ENCODE measurements around the gene SPI1.

SPI1 gene

GRCh38 chr11:47378010-47378835 is at the start of gene SPI1:
Gene SPI1, minus strand, starts transcription at chr11:47378547. Its CDS starts 194 bp downstream, at chr11:47378353.
- DNase-seq, result peak; percentile 46
- Mint-ChIP-seq H3K4me1 (peaks cover 31% of the 10 kb centered on the region), H3K27me3 (ENCODE audit: low read depth, poor library complexity) (peaks cover 6% of the 10 kb centered on the region), H3K36me3 (ENCODE audit: low read depth) (no peaks in the 10 kb centered on the region), H3K4me3 (no peak within 1 kb of the TSS), H3K27ac (peak within 1 kb of the TSS; percentile 57), H3K9me3 (peaks cover under 1% of the 10 kb centered on the region)
- no peak for TF ChIP-seq CTCF (IDR thresholded peaks at IDR 0.05)

- peak; percentile 99 for DNase-seq
- Mint-ChIP-seq H3K4me1 (peaks cover 25% of the 10 kb centered on the region), H3K27me3 (ENCODE audit: low read depth, poor library complexity) (no peaks in the 10 kb centered on the region), H3K4me3 (peak within 1 kb of the TSS; percentile 100), H3K27ac (peak within 1 kb of the TSS; percentile 100), H3K9me3 (no peaks in the 10 kb centered on the region), H3K36me3 (ENCODE audit: low read depth) (peaks cover 40% of the 10 kb centered on the region)
- no peak for TF ChIP-seq CTCF (IDR thresholded peaks at IDR 0.05)
These were observed 48.0 kb upstream of the SPI1 start, which contains the start of gene PSMC3 for GRCh38 chr11:47426062-47426956. Gene PSMC3, minus strand, starts transcription at chr11:47426439. Its CDS starts 160 bp downstream, at chr11:47426279.

- Mint-ChIP-seq H3K4me1 (peaks cover 24% of the 10 kb centered on the region), H3K36me3 (ENCODE audit: low read depth) (peaks cover 44% of the 10 kb centered on the region), H3K9me3 (no peaks in the 10 kb centered on the region), H3K27me3 (ENCODE audit: low read depth, poor library complexity) (no peaks in the 10 kb centered on the region), H3K4me3 (peak overlapping the region; percentile 100), H3K27ac (peak overlapping the region; percentile 100)
- DNase-seq, result no peak
- no peak for TF ChIP-seq CTCF (IDR thresholded peaks at IDR 0.05)
These were observed 47.3 kb upstream of the SPI1 start for GRCh38 chr11:47425611-47426010.

GRCh38 chr11:47418454-47419259 is 40.3 kb upstream of the SPI1 start:
- H3K27ac Mint-ChIP-seq, result peak overlapping the region; percentile 80
- no peaks in the 10 kb centered on the region for H3K27me3 Mint-ChIP-seq (ENCODE audit: low read depth, poor library complexity)
- H3K4me3 Mint-ChIP-seq, result no peak overlapping the region

More at GRCh38 chr11:47418454-47419259, 40.3 kb upstream of the SPI1 start:
- Mint-ChIP-seq H3K36me3 (ENCODE audit: low read depth) (peaks cover 38% of the 10 kb centered on the region), H3K9me3 (no peaks in the 10 kb centered on the region), H3K4me1 (peaks cover 6% of the 10 kb centered on the region)
- no peak for DNase-seq
- TF ChIP-seq CTCF (IDR thresholded peaks at IDR 0.05), result no peak

Data from nephron progenitor cell (in vitro differentiated cells).